ENCODE results near the gene STARD6. TPM values are rescaled to one million over a fixed set of nuclear protein-coding genes. Genes with fewer than 3 reads are reported as not detected.

Gene STARD6
- total and polyA plus RNA-seq, 4 donors, result not detected

GRCh38 chr18:54296062-54296461 is 61.6 kb downstream of the STARD6 start:
- 96% methylated on average over 2 of the region's 2 CpGs for WGBS
- DNase-seq (ENCODE audit: low spot score), result no peak

GRCh38 chr18:54294274-54294673 is 63.4 kb downstream of the STARD6 start:
- H3K4me1 ChIP-seq (ENCODE audit: control insufficient read depth in 4 of 4, insufficient read depth in 4 of 4, low read length in 3 of 4), result no peaks in the 10 kb centered on the region
- no peaks in the 10 kb centered on the region for H3K27me3 ChIP-seq (ENCODE audit: control insufficient read depth in 4 of 4, insufficient read depth in 4 of 4, low read length in 3 of 4)
- WGBS, result 97% methylated on average over 4 of the region's 4 CpGs
- peaks cover 2 to 18% (median 10%) of the 10 kb centered on the region in 4 donors for H3K36me3 ChIP-seq (ENCODE audit: control insufficient read depth in 4 of 4, insufficient read depth in 3 of 4, low read depth in 1 of 4, low read length in 3 of 4)
- TF ChIP-seq GABPA (IDR thresholded peaks at IDR 0.05 in 1 of 2, conservative IDR thresholded peaks at IDR 0.05 in 1 of 2) (no peak), MAX (IDR thresholded peaks at IDR 0.05) (no peak), TAF1 (conservative IDR thresholded peaks at IDR 0.05) (no peak), ZBTB33 (IDR thresholded peaks at IDR 0.05) (no peak), NR2F2 (IDR thresholded peaks at IDR 0.05) (no peak), REST (IDR thresholded peaks at IDR 0.05) (no peak), FOXA1 (IDR thresholded peaks at IDR 0.05) (no peak), FOXA2 (IDR thresholded peaks at IDR 0.05) (no peak), EGR1 (IDR thresholded peaks at IDR 0.05; ENCODE audit: low read depth in 2 of 2) (no peak), SP1 (IDR thresholded peaks at IDR 0.05) (no peak), ATF3 (IDR thresholded peaks at IDR 0.05) (no peak), JUND (IDR thresholded peaks at IDR 0.05) (no peak), RXRA (IDR thresholded peaks at IDR 0.05) (no peak), YY1 (IDR thresholded peaks at IDR 0.05) (no peak)
- no peak overlapping the region for H3K4me3 ChIP-seq (ENCODE audit: low read depth in 1 of 3, low read length in 3 of 3)
- no peak for DNase-seq (ENCODE audit: low spot score)
- no peak overlapping the region for H3K9ac ChIP-seq (ENCODE audit: low read depth in 1 of 2, low read length in 2 of 2)
- H3K9me3 ChIP-seq (ENCODE audit: control insufficient read depth in 4 of 4, low read length in 3 of 4), result peaks cover 0 to 2% (median 0%) of the 10 kb centered on the region in 4 donors
- H3K27ac ChIP-seq (ENCODE audit: low read depth in 1 of 2, low read length in 2 of 2), result no peak overlapping the region

More at GRCh38 chr18:54296062-54296461, 61.6 kb downstream of the STARD6 start:
- Histone ChIP-seq H3K4me1 (ENCODE audit: control insufficient read depth in 4 of 4, insufficient read depth in 4 of 4, low read length in 3 of 4) (no peaks in the 10 kb centered on the region), H3K9ac (ENCODE audit: low read depth in 1 of 2, low read length in 2 of 2) (no peak overlapping the region), H3K27ac (ENCODE audit: low read depth in 1 of 2, low read length in 2 of 2) (no peak overlapping the region), H3K27me3 (ENCODE audit: control insufficient read depth in 4 of 4, insufficient read depth in 4 of 4, low read length in 3 of 4) (no peaks in the 10 kb centered on the region), H3K36me3 (ENCODE audit: control insufficient read depth in 4 of 4, insufficient read depth in 3 of 4, low read depth in 1 of 4, low read length in 3 of 4) (peaks cover 2 to 17% (median 10%) of the 10 kb centered on the region in 4 donors), H3K9me3 (ENCODE audit: control insufficient read depth in 4 of 4, low read length in 3 of 4) (peaks cover 0 to 3% (median 0%) of the 10 kb centered on the region in 4 donors), H3K4me3 (ENCODE audit: low read depth in 1 of 3, low read length in 3 of 3) (no peak overlapping the region)
- peak; percentile 96 for TF ChIP-seq REST (IDR thresholded peaks at IDR 0.05)
- no peak for TF ChIP-seq ATF3 (IDR thresholded peaks at IDR 0.05)
